GM12864 (cell line): Measurements from ENCODE around the gene SULF2.

Experiments used
- DNase-seq: peaks from one replicate; pipeline ENCODE4 v3.0.0-alpha.2; 2011; ENCODE audit warnings: low read depth
- H3K4me3 ChIP-seq: 2 replicates; pipeline ENCODE4 v1.5.1; 2011; ENCODE audit warnings: mild to moderate bottlenecking, low read depth, low read length, control low read depth
- TF ChIP-seq, protein P1 (sequence below): IDR thresholded peaks from 2 replicates; pipeline ENCODE4 v1.5.1; 2011; ENCODE audit warnings: low read depth, mild to moderate bottlenecking, moderate library complexity, low read length, control low read depth, inconsistent platforms; ENCODE audit errors: missing control alignments

SULF2 gene

DNA sequence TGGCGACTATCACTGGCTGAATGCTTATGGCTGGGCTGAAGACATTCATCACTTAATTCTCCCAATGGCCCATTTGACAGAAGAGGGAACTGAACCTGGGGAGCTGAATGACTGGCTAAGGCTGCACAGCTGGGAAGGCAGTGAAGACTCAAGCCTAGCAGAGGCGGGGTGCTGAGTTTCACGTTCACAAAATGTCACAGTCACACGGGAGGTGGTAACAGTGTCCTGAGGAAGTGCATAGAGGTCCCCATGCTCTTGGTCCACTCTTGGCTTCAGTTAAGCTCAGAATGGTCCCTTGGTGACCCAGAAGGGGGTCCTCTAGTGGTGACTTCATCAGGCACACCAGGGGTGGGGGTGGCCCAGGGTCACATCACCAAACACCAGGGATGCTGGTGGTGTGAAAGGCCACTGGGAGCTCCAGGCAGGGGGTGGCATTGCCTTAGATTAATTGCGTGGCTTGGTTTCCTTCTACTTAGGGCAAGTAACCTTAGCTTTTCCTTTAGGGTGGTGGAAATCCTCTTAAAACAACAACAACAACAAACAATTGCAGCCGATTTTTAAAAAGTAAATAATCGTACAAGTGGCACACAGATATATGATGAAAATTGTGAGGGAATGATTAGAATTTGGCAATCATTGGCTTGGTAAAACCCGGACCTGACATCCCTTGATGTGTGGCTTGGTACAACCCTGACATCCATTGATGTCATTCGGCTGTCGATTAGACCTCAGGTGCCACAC, 45.0 kb downstream of the SULF2 start:
- DNase-seq, result no peak
- no peak overlapping the region for H3K4me3 ChIP-seq
- TF ChIP-seq, protein P1, sequence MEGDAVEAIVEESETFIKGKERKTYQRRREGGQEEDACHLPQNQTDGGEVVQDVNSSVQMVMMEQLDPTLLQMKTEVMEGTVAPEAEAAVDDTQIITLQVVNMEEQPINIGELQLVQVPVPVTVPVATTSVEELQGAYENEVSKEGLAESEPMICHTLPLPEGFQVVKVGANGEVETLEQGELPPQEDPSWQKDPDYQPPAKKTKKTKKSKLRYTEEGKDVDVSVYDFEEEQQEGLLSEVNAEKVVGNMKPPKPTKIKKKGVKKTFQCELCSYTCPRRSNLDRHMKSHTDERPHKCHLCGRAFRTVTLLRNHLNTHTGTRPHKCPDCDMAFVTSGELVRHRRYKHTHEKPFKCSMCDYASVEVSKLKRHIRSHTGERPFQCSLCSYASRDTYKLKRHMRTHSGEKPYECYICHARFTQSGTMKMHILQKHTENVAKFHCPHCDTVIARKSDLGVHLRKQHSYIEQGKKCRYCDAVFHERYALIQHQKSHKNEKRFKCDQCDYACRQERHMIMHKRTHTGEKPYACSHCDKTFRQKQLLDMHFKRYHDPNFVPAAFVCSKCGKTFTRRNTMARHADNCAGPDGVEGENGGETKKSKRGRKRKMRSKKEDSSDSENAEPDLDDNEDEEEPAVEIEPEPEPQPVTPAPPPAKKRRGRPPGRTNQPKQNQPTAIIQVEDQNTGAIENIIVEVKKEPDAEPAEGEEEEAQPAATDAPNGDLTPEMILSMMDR, result no peak

DNA sequence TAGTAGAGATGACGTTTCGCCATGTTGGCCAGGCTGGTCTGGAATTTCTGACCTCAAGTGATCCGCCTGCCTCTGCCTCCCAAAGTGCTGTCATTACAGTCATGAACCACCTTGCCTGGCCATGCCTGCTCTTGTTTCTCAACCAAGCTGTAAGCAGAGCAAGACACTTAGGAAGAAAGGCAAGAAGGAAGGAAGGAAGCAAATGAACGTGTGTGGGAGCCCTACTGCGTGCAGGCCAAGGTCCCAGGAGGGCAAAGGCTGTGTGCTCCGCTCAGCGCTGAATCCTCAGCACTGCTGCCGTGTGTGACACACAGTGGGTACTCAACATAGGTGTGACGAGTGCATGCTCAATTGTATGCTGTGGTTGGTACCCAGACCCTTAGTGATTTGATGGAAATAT, 47.4 kb downstream of the SULF2 start:
- H3K4me3 ChIP-seq, result no peak overlapping the region
- DNase-seq, result no peak
- TF ChIP-seq, protein P1, result no peak

DNA sequence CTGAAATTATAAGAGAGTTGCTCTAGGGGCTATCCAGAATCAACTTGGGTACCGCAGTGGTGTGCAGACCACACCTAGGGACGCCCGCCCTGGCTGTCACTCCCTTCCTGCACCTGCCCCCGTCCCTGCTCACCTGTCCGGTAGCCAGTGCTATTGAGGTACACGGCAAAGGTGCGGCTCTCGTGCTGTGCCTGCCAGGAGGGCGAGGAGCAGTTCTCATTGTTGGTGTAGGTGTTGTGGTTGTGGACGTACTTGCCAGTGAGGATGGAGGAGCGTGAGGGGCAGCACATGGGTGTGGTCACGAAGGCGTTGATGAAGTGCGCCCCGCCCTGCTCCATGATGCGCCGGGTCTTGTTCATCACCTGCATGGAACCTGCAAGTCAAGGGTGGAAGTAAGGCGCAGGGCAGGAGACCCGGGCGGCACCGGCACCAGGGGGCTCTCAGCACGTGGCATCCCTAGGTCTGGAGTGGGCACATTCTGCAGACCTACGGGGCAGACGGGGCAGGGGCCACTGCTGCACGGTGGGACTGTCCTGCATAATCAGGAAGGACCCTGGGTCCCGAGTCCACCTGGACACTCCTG, 48.6 kb downstream of the SULF2 start:
- H3K4me3 ChIP-seq, result no peak overlapping the region
- DNase-seq, result no peak
- TF ChIP-seq, protein P1, result no peak

DNA sequence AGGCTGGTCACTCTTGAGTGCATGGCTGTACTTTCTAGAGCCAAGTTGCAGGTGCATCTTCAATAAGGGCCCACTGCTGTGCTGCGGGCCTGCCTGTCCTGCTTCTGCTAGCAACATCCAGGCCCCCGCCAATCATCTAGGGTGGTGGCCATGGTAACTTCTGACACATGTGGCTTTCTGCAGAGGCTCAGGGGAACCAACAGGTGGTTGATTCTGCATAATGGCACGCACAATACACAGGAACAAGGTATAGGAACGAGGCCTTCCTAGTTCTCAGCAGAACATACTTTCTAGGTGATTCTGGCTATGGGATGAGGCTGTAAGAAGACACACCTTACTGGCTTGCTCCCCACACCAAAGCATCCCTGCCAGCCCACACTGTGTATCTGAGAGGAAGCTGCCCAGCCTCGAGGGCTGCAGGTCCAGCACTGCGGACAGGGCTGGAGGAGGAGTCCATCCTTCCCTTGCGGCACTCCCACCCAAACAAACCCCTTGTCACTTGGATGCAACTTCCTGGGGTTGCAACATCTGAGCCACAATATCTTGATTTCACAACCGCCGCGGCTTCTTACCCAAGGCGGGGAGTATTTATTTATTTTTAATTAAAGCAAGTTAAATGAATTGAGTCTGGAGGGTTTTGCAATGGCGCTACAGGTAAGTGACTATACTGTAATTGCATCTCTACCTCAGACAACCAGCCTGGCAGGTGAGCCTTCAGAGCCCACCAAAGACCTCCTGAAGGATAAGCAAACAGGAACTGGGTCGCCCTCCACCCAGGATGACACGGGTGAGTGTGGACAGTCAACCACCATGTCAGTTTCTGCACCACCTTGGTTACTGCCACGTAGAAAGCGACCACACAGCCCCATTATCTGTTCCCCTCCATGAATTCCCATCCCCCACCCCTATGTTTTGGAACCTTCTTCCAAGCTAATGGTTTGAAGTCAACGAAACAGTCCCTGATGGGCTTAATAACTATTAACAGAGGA, 49.6 kb downstream of the SULF2 start:
- no peak for DNase-seq
- TF ChIP-seq, protein P1, result no peak
- no peak overlapping the region for H3K4me3 ChIP-seq

DNA sequence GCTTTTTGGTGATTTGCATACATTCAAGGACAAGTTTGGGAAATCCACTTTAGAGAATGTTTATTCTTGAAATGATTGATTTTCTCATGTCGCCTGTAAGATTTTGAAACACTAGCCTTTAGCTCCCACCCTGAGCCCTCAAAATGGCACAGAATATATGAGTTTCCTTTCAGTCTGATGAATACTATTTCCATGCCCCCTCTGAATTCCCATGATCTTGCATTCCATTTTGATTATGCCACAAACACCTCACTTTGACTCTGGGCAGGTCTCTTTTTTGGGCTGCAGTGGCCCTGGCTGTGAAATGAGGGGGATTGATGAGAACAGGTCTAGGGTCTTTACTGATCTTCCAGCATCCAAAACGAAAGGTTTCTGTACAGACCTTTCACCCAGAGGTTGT, 50.4 kb downstream of the SULF2 start:
- TF ChIP-seq, protein P1, result no peak
- no peak for DNase-seq
- no peak overlapping the region for H3K4me3 ChIP-seq

DNA sequence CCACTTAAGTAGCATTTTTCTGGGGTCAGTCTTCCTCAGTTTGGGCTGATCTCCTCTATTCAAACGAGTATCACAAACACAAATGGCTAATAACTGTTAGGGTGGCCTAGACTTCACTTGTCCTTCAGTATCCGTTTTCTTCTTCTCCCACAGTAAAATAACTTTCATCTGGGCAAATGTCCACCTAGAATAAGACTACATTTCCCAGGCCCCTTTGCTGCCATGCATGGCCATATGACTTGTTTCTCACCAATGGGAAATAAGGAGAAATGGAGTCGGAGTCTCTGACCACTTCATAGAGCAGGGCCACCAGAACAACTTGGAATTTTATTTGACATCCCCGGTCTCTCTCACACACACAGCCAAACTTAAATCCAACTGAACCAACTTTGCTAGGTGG, 51.4 kb downstream of the SULF2 start:
- no peak overlapping the region for H3K4me3 ChIP-seq
- TF ChIP-seq, protein P1, result no peak
- no peak for DNase-seq
